ENCODE results near the gene FOXC1. TPM values are rescaled to one million over a fixed set of nuclear protein-coding genes. Genes with fewer than 3 reads are reported as not detected.

The FOXC1 gene
- total RNA-seq, 1 donor, result 2.2 TPM

- no peak overlapping the region for H3K4me3 ChIP-seq (ENCODE audit: low read depth, low read length)
- DNase-seq (ENCODE audit: low read depth), result no peak
Measured at GRCh38 chr6:1594445-1595200, 15.1 kb upstream of the FOXC1 start.

GRCh38 chr6:1595271-1596087 lies 14.2 kb upstream of the FOXC1 start:
- no peak for DNase-seq (ENCODE audit: low read depth)
- no peak overlapping the region for H3K4me3 ChIP-seq (ENCODE audit: low read depth, low read length)
- TF ChIP-seq CTCF (IDR thresholded peaks at IDR 0.05; ENCODE audit: insufficient read depth, low read depth, low read length), result no peak

More at GRCh38 chr6:1594445-1595200, 15.1 kb upstream of the FOXC1 start:
- no peak for TF ChIP-seq CTCF (IDR thresholded peaks at IDR 0.05; ENCODE audit: insufficient read depth, low read depth, low read length)

GRCh38 chr6:1596088-1596852 lies 13.4 kb upstream of the FOXC1 start:
- H3K4me3 ChIP-seq (ENCODE audit: low read depth, low read length), result no peak overlapping the region
- peak; percentile 52 for DNase-seq (ENCODE audit: low read depth)
- TF ChIP-seq CTCF (IDR thresholded peaks at IDR 0.05; ENCODE audit: insufficient read depth, low read depth, low read length), result peak; percentile 94

- TF ChIP-seq CTCF (IDR thresholded peaks at IDR 0.05; ENCODE audit: insufficient read depth, low read depth, low read length), result no peak
Measured at GRCh38 chr6:1597121-1597744, 12.5 kb upstream of the FOXC1 start.

GRCh38 chr6:1597924-1598323 lies 11.8 kb upstream of the FOXC1 start:
- no peak for TF ChIP-seq CTCF (IDR thresholded peaks at IDR 0.05; ENCODE audit: insufficient read depth, low read depth, low read length)
- no peak overlapping the region for H3K4me3 ChIP-seq (ENCODE audit: low read depth, low read length)
- DNase-seq (ENCODE audit: low read depth), result peak; percentile 58

More at GRCh38 chr6:1597121-1597744, 12.5 kb upstream of the FOXC1 start:
- no peak for DNase-seq (ENCODE audit: low read depth)
- no peak overlapping the region for H3K4me3 ChIP-seq (ENCODE audit: low read depth, low read length)

- DNase-seq (ENCODE audit: low read depth), result no peak
- TF ChIP-seq CTCF (IDR thresholded peaks at IDR 0.05; ENCODE audit: insufficient read depth, low read depth, low read length), result no peak
- no peak overlapping the region for H3K4me3 ChIP-seq (ENCODE audit: low read depth, low read length)
Measured at GRCh38 chr6:1598433-1598832, 11.3 kb upstream of the FOXC1 start.

Measured in fibroblast of villous mesenchyme (primary cell).